ENCODE measurements around the gene RNF113B.

The RNF113B gene

GRCh38 chr13:98175823-98176222 lies 1.2 kb downstream of the RNF113B start:
- no peak for DNase-seq (ENCODE audit: extremely low read depth, low read depth)
- TF ChIP-seq CTCF (IDR thresholded peaks at IDR 0.05; ENCODE audit: low read depth, low read length) = no peak

- no peak for TF ChIP-seq CTCF (IDR thresholded peaks at IDR 0.05; ENCODE audit: low read depth, low read length)
Measured at GRCh38 chr13:98175043-98175442, 2.0 kb downstream of the RNF113B start.

GRCh38 chr13:98174307-98174706 lies 2.8 kb downstream of the RNF113B start:
- no peak for DNase-seq (ENCODE audit: extremely low read depth, low read depth)
- TF ChIP-seq CTCF (IDR thresholded peaks at IDR 0.05; ENCODE audit: low read depth, low read length) = no peak

More at GRCh38 chr13:98175043-98175442, 2.0 kb downstream of the RNF113B start:
- no peak for DNase-seq (ENCODE audit: extremely low read depth, low read depth)

- TF ChIP-seq CTCF (IDR thresholded peaks at IDR 0.05; ENCODE audit: low read depth, low read length) = no peak
- DNase-seq (ENCODE audit: extremely low read depth, low read depth) = peak; percentile 93
Measured at GRCh38 chr13:98173431-98174152, 3.5 kb downstream of the RNF113B start.

GRCh38 chr13:98172590-98173422 lies 4.3 kb downstream of the RNF113B start:
- no peak for TF ChIP-seq CTCF (IDR thresholded peaks at IDR 0.05; ENCODE audit: low read depth, low read length)
- no peak for DNase-seq (ENCODE audit: extremely low read depth, low read depth)

GRCh38 chr13:98171900-98172589 lies 5.0 kb downstream of the RNF113B start:
- no peak for TF ChIP-seq CTCF (IDR thresholded peaks at IDR 0.05; ENCODE audit: low read depth, low read length)
- DNase-seq (ENCODE audit: extremely low read depth, low read depth) = no peak
